Brain microvascular endothelial cell (primary cell): ENCODE data around the gene CUBN.

Experiments used
- DNase-seq: peaks from one replicate; pipeline ENCODE4 v3.0.0-alpha.2; 2020
- H3K27ac ChIP-seq: fragments of 250-450 bp; sonication (Bioruptor Pico); 2 replicates; pipeline ENCODE4 v1.5.1; 2020; ENCODE audit warnings: mild to moderate bottlenecking, moderate library complexity
- H3K27me3 ChIP-seq: fragments of 250-450 bp; sonication (Bioruptor Pico); replicated peaks from 2 replicates; pipeline ENCODE4 v1.5.1; 2020; ENCODE audit warnings: mild to moderate bottlenecking
- H3K36me3 ChIP-seq: fragments of 250-450 bp; sonication (Bioruptor Pico); replicated peaks from 2 replicates; pipeline ENCODE4 v1.5.1; 2020; ENCODE audit warnings: mild to moderate bottlenecking
- H3K4me3 ChIP-seq: 2 replicates; pipeline ENCODE4 v1.5.1; 2011; ENCODE audit warnings: low read depth, mild to moderate bottlenecking, control low read depth, low read length, moderate library complexity
- in situ Hi-C: cut with HindIII; loops from 2 replicates; pipeline ENCODE4 v1.10.0; 2017; ENCODE audit warnings: low sequenced_read_pairs, low pct_ligation_motif_present
- TF ChIP-seq, protein P1 (sequence below): IDR thresholded peaks from 2 replicates; pipeline ENCODE4 v1.5.1; 2011; ENCODE audit warnings: low read depth, mild to moderate bottlenecking, moderate library complexity, low read length, control low read depth, inconsistent platforms; ENCODE audit errors: missing control alignments

Gene CUBN

DNA sequence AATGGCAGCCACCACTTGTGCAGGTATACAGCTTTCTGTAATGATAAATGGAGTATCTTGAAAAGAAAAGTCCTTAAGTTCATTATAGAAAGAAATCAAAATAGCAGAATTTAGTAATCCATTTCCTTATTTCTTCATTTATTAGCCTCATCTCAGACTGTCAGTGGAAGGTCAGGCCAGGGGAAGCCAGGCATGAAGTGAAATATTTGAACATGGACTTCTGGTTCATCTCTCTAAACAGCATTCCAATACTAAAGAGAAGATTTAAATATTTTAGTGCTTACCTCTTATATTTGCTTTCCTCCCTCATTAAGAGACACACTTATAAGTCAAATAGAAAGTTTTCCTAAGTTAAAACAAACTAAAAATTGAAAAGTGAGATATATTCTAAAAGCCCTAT lies 45.0 kb upstream of the CUBN start:
- TF ChIP-seq, protein P1, sequence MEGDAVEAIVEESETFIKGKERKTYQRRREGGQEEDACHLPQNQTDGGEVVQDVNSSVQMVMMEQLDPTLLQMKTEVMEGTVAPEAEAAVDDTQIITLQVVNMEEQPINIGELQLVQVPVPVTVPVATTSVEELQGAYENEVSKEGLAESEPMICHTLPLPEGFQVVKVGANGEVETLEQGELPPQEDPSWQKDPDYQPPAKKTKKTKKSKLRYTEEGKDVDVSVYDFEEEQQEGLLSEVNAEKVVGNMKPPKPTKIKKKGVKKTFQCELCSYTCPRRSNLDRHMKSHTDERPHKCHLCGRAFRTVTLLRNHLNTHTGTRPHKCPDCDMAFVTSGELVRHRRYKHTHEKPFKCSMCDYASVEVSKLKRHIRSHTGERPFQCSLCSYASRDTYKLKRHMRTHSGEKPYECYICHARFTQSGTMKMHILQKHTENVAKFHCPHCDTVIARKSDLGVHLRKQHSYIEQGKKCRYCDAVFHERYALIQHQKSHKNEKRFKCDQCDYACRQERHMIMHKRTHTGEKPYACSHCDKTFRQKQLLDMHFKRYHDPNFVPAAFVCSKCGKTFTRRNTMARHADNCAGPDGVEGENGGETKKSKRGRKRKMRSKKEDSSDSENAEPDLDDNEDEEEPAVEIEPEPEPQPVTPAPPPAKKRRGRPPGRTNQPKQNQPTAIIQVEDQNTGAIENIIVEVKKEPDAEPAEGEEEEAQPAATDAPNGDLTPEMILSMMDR = no peak
- Histone ChIP-seq H3K4me3 (no peak overlapping the region), H3K27me3 (no peaks in the 10 kb centered on the region), H3K36me3 (no peaks in the 10 kb centered on the region), H3K27ac (no peak overlapping the region)
- DNase-seq = no peak
- in situ Hi-C loops = no loop called here

GRCh38 chr10:17171141-17171641 lies 41.6 kb upstream of the CUBN start:
- no peak overlapping the region for H3K27ac ChIP-seq
- TF ChIP-seq, protein P1 = no peak
- DNase-seq = no peak

DNA sequence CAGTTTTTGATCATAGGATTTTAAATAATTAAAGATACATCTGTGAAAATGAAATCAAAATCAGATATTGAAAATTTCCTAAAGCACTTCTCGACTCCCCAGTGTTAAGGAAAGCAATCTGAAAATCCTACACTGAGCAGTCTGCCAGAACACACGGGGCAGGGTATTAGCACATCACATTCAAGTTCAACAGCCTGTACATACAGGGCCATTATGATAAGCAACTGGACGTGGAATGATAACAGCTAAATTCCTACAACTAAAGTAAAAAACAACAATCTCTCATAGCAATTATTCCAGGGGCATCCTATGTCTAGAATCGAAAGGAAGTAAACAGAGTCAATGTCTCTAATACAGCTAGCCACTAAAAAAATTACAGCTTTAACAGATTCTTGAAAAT lies 40.2 kb upstream of the CUBN start:
- DNase-seq = no peak
- in situ Hi-C loops = no loop called here
- TF ChIP-seq, protein P1 = no peak
- Histone ChIP-seq H3K36me3 (no peaks in the 10 kb centered on the region), H3K27ac (no peak overlapping the region), H3K4me3 (no peak overlapping the region), H3K27me3 (no peaks in the 10 kb centered on the region)

More at GRCh38 chr10:17171141-17171641, 41.6 kb upstream of the CUBN start:
- H3K27me3 ChIP-seq = no peaks in the 10 kb centered on the region
- no peak overlapping the region for H3K4me3 ChIP-seq
- in situ Hi-C loops = no loop called here
- H3K36me3 ChIP-seq = no peaks in the 10 kb centered on the region

DNA sequence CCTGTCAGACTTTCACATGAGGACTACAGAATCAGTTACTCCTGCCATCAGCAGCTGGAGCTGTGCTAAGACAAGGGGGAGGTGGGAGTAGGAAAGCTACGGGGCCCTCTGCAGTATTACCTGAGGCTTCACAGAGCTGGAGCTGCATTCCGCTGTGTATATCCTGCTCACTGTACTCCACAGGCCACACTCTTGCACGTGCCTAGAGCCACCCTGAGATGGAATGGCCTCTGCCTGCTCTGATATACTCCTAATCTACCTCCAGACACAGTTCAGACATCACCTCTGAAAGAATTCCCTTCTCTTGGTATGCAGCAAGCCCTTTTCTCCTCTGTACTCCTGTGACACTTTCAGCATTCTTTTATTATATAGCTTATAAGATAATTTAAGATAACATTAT lies 37.1 kb upstream of the CUBN start:
- H3K36me3 ChIP-seq = no peaks in the 10 kb centered on the region
- no peak overlapping the region for H3K4me3 ChIP-seq
- TF ChIP-seq, protein P1 = no peak
- H3K27ac ChIP-seq = no peak overlapping the region
- DNase-seq = no peak
- no peaks in the 10 kb centered on the region for H3K27me3 ChIP-seq
- in situ Hi-C loops = no loop called here

DNA sequence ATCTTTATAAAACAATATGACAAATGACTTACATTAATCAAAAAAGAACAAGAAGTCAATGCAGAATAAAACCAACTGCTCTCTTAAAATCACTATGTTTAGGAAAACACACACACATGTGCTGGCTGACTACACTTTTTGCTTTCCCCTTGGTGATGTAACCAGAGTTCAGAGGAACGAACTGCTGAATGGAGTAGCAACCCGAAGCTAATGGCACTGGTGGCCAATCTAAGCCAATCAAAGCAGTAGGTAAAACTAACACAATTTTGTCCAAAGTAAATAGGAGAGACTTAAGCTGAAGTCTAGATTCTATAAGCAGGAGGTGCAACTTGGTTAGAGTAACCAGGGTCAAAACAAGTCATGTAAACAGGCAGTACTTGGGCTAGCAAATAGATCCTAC lies 33.2 kb upstream of the CUBN start:
- H3K36me3 ChIP-seq = no peaks in the 10 kb centered on the region
- no peaks in the 10 kb centered on the region for H3K27me3 ChIP-seq
- no peak overlapping the region for H3K27ac ChIP-seq
- TF ChIP-seq, protein P1 = no peak
- no peak for DNase-seq
- in situ Hi-C loops = no loop called here
- no peak overlapping the region for H3K4me3 ChIP-seq

DNA sequence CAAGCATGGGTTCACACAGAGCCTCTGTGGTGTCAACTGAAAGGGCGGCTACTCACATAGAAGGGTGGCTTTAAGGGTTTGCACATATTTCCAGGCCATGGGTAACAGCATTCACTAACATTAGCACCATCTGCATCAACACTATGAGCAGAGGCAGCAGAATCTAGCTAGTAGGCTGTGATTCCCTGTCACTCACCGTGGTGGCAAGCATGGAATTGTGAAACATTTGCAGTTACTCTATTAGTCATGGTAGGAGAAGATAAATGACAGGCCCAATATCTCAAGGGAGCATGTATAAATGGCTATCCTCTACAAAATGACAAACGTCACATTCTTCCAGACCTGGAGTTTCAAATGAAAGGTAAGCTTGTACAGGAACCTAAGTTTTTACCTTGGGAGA lies 32.2 kb upstream of the CUBN start:
- TF ChIP-seq, protein P1 = no peak
- in situ Hi-C loops = no loop called here
- H3K4me3 ChIP-seq = no peak overlapping the region
- H3K27me3 ChIP-seq = no peaks in the 10 kb centered on the region
- H3K36me3 ChIP-seq = no peaks in the 10 kb centered on the region
- no peak overlapping the region for H3K27ac ChIP-seq
- DNase-seq = no peak
